ENCODE measurements around the gene IGF2BP2. TPM values are rescaled to one million over a fixed set of nuclear protein-coding genes. Genes with fewer than 3 reads are reported as not detected.

IGF2BP2 gene
- total RNA-seq, 1 donor from 2014 or later, result 101 TPM

DNA sequence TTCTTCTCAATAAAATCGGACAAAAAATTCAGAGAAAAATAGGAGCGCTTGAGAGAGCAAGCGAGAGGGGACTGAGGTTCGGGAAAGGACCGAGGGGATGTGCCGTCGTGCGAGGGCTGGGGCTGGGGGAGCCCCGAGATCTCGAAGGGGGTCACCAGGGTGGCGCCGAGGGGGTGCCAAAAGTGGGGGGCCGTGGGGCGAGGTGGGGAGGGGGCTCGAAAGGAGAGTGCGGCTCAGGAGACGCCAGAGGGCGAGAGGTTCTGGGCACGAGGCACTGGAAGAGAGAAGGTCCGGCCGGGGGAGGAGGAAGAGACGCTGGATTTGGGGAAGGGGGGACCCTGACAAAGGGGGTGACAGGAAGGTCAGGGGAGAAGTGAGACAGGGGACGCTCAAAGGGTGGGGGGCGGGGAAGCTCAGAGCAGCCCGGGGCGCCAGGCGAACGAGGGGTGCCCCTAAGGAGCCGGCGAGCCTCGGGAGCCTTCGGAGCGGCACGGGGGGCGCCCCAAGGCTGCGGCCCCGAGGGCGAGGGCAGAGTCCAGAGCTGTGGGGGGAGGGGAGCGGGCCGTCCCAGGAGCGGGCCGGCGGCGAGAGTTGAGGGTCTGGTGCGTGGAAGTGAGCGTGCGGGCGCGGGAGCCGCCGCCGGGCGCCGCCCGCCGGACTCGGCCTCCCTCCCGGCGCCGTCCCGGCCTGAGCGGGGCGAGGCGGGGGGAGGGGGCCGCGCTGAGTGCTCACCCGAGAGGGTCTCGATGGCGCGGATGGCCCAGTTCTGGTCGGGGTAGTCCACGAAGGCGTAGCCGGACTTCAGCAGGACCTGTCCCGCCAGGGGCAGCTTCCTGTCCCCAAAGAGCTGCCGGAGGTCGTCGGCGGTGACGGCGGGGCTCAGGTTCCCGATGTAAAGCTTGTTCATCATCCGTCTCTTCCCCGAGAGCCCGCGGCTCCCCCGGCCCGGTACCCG lies 514 bp downstream of the IGF2BP2 start:
- Mint-ChIP-seq H3K4me3 (ENCODE audit: unreplicated experiment) (peak overlapping the region; percentile 91), H3K27ac (ENCODE audit: unreplicated experiment) (peak overlapping the region; percentile 97), H3K36me3 (ENCODE audit: unreplicated experiment) (peaks cover 6% of the 10 kb centered on the region), H3K27me3 (ENCODE audit: unreplicated experiment) (no peaks in the 10 kb centered on the region), H3K9me3 (ENCODE audit: unreplicated experiment) (no peaks in the 10 kb centered on the region), H3K4me1 (ENCODE audit: unreplicated experiment) (peaks cover 40% of the 10 kb centered on the region)
- DNase-seq (ENCODE audit: extremely low spot score, unreplicated experiment), result peak; percentile 89
- TF ChIP-seq, protein P1, sequence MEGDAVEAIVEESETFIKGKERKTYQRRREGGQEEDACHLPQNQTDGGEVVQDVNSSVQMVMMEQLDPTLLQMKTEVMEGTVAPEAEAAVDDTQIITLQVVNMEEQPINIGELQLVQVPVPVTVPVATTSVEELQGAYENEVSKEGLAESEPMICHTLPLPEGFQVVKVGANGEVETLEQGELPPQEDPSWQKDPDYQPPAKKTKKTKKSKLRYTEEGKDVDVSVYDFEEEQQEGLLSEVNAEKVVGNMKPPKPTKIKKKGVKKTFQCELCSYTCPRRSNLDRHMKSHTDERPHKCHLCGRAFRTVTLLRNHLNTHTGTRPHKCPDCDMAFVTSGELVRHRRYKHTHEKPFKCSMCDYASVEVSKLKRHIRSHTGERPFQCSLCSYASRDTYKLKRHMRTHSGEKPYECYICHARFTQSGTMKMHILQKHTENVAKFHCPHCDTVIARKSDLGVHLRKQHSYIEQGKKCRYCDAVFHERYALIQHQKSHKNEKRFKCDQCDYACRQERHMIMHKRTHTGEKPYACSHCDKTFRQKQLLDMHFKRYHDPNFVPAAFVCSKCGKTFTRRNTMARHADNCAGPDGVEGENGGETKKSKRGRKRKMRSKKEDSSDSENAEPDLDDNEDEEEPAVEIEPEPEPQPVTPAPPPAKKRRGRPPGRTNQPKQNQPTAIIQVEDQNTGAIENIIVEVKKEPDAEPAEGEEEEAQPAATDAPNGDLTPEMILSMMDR (IDR thresholded peaks at IDR 0.05), result no peak

DNA sequence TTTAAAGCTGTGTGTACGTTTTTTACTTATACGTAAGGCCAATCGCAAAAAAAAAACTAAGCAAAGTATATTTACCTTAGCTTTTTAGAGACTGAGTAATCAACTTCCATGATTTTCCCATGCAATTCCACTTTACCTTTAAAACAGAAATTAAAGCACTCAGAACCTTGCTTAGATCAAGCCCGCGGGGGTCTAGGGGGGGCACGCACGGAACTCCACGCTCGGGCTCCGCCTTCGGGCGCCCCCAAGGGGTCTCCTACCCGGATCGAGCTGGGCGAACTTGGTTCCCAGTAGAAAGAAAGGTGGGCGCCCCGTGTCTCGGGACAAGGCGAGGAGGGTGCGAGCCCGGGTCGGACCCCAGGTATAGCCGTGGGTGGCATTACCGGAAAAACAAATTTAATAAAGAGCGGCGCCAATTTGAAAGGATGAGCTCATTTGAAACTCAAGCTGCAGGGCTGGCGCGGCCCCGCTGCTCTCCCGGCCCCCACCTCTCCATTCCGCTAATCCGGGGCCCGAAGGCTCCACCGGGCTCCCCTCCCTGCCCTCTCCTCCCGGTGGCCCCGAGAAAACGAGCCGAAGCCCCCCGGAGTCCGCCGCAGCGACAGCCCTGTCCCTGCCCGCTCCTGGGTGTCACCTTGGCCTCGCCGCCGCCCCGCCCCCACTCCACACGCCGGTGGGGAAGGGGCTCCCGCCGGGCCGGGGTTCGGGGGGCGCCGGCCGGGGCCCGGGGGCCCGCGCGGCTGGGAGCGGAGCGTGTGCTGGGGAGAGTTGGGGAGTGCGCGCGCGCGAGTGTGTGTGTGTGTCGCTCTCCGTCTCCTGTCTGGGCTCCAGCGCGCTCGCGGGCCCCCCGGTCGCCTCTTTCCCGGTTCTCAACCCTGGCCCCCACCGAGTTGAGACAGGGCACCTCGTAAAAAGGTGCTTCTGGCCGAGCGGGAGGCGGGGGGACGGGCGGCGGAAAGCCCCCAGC lies 1.5 kb downstream of the IGF2BP2 start:
- TF ChIP-seq, protein P1 (IDR thresholded peaks at IDR 0.05), result peak; percentile 22
- H3K36me3 Mint-ChIP-seq (ENCODE audit: unreplicated experiment), result peaks cover 4% of the 10 kb centered on the region
- H3K9me3 Mint-ChIP-seq (ENCODE audit: unreplicated experiment), result no peaks in the 10 kb centered on the region
- peak; percentile 88 for DNase-seq (ENCODE audit: extremely low spot score, unreplicated experiment)
- H3K4me1 Mint-ChIP-seq (ENCODE audit: unreplicated experiment), result peaks cover 47% of the 10 kb centered on the region
- H3K27me3 Mint-ChIP-seq (ENCODE audit: unreplicated experiment), result no peaks in the 10 kb centered on the region
- peak overlapping the region; percentile 91 for H3K4me3 Mint-ChIP-seq (ENCODE audit: unreplicated experiment)
- H3K27ac Mint-ChIP-seq (ENCODE audit: unreplicated experiment), result peak overlapping the region; percentile 97

DNA sequence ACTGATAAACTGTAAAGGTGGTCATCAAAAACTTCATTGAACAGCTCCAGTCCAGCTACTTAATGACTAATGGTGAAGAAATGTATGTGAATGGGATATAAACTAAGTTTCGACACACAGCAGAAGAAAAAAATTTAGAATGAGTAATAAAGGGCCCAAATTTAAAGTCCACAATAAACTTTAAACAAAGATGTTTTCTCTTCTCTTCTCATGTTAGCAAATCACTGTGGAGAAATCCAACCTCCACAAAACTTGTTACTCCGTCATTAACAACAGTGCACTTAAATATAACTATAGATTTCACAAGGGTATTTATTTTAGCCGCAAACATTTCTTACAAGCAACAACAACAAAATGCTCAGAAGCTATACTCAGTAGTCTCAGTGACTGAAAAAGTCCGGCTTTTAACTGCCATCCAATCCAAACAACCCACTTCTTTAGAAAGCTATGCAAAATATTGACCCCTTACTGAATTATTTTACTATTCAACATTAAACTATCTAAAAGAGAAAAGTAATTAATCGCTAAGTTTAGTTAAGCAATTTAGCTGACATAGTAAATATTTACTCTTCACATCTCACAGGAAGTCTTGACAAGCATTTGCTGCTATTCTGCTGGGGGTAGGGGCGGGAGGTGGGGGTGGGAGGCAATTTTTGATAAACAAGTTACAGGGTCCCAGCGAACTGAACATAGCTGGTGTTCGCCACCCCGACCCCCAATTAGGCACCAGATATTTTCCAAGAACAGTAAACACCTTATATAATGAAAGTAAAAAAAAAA lies 2.4 kb downstream of the IGF2BP2 start:
- H3K9me3 Mint-ChIP-seq (ENCODE audit: unreplicated experiment), result no peaks in the 10 kb centered on the region
- H3K4me1 Mint-ChIP-seq (ENCODE audit: unreplicated experiment), result peaks cover 53% of the 10 kb centered on the region
- peak overlapping the region; percentile 91 for H3K4me3 Mint-ChIP-seq (ENCODE audit: unreplicated experiment)
- H3K36me3 Mint-ChIP-seq (ENCODE audit: unreplicated experiment), result peaks cover 2% of the 10 kb centered on the region
- no peaks in the 10 kb centered on the region for H3K27me3 Mint-ChIP-seq (ENCODE audit: unreplicated experiment)
- peak overlapping the region; percentile 92 for H3K27ac Mint-ChIP-seq (ENCODE audit: unreplicated experiment)
- DNase-seq (ENCODE audit: extremely low spot score, unreplicated experiment), result no peak
- TF ChIP-seq, protein P1 (IDR thresholded peaks at IDR 0.05), result no peak

DNA sequence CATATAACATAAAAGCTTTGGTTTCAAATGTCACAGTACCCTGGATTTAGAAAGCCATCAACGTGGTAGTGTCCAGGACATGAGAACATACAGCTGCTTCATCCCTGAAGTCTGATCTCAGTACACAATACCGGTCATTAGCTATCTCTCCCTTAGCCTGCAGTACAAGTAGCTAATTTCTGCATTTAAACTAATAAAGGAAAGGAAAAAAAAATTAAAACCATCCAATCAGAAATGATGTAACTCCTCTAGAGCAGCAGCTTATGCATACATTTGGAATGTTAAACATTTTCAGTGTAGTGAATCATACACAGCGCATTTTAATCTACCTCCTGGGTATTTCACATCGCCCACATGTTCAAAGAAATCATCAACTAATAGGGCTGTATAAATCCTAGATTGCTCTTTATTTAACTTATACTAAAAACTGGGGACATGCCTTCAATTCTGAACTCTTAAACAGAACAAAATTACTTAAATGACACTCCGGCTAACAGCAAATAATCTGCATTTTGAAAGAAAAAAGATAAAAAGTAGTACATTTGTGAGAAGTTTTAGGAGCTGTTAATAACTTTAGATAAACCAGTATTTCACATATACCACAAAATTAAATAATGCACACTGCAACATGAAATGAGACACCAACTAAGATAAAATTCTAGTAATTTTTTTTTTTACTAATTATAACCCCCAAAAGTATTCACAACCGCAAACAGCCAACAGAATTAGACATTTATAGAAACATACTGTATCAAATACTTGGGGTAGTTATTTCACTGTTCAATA lies 3.7 kb downstream of the IGF2BP2 start:
- H3K4me1 Mint-ChIP-seq (ENCODE audit: unreplicated experiment), result peaks cover 54% of the 10 kb centered on the region
- DNase-seq (ENCODE audit: extremely low spot score, unreplicated experiment), result no peak

More for the DNA sequence above, 3.7 kb downstream of the IGF2BP2 start:
- Mint-ChIP-seq H3K27me3 (ENCODE audit: unreplicated experiment) (no peaks in the 10 kb centered on the region), H3K4me3 (ENCODE audit: unreplicated experiment) (peak overlapping the region; percentile 72), H3K36me3 (ENCODE audit: unreplicated experiment) (no peaks in the 10 kb centered on the region), H3K27ac (ENCODE audit: unreplicated experiment) (peak overlapping the region; percentile 91), H3K9me3 (ENCODE audit: unreplicated experiment) (no peaks in the 10 kb centered on the region)
- TF ChIP-seq, protein P1 (IDR thresholded peaks at IDR 0.05), result no peak

Measured in osteocyte (in vitro differentiated cells).